HG03280 (cell line): ENCODE measurements around the gene MCM10.

Source experiments
- ATAC-seq: cut with Tn5 transposase; IDR thresholded peaks from one replicate; pipeline ENCODE4 v1.9.1; 2021; ENCODE audit warnings: mild to moderate bottlenecking, moderate library complexity; ENCODE audit not compliant: unreplicated experiment

MCM10 gene

DNA sequence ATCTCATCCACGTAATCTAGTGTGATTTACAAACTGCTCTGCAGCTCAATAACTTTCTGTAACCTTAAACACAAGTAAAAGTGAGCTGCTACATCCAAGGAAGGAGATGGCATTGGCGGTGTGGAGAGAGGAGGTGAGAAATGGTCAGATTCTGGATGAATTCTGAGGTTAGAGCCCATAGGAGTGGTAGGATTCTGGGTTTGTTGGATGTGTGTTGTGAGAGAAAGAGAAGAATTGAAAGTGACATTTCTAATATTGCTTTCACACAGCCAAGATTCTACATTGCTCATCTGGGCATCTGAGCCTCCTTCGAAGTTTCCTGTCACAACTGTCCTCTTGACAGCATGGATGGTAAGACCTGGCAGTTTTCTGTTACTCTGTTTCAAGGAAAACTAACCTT lies 2.5 kb downstream of the MCM10 start:
- ATAC-seq = no peak

DNA sequence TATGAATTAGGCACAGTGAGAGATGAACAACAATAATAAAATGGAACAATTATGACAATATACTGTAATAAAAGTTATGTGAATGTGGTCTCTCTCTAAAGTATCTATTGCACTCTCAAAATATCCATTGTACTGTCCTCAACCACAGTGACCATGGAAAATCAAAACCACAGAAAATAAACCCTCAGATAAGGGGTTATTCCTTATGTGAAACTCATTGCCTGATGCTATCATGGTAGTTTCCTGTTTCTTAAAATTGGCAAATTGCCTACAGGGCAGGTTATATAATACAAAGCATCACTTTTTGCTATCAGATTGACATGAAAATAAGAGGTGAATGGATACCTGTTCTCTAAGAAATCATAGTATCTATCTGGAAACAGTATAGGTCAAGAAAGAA lies 3.8 kb downstream of the MCM10 start:
- ATAC-seq = no peak

DNA sequence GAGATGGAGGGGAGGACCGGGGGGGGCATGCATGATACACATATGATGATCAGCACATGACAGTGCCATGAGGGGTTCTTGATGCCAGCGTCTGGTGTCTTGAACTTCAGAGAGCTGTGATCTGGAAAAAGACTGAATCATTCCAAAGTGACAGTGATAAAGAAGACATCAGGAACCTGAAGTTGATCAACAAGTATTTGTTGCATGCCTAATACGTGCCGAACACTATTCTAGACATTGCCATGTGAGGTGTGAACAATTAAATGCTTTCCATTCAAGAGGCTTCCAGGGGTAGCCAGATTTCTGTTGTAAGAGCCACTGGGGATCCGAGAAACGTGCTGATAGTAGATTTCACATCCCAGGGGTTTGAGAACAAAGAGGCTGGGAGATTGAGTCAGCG lies 6.2 kb downstream of the MCM10 start:
- ATAC-seq = no peak

DNA sequence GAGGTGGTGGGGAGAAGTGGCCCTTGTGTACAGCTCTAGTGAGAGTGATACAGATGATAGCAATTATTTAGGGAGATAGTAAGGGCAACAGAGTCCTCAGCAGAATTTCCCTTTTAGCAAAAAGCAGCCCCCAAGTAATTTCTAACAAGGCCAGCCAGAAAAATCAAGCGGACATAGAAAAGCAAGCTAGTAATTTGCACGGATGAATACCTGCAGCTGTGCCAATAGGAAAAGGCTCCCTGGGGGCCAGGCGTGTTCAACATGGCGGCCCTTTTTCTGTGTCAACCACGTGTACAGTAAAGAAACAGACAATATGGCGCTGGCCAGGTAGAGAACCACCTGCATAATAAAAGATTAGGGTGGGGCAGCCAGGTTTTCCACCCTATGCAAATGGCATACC lies 7.4 kb downstream of the MCM10 start:
- no peak for ATAC-seq

DNA sequence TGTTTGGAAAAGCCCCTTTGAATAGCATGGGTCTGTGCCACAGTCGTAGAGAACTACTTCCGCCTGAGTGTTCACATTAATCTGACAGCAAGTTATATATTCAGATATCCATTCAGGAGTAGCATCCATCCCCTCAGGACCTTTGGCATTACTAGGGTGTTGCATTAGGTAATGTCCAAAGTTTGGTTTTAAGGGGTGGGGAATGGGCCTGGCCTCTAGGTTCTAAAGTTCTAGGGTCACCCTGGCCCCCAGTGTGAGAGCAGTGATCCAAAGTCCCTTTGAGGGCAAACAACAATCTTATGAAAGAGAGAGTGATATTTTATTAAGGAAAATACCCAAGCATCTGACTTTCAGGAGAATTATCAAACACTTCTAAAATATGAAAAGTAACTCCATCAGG lies 12.3 kb downstream of the MCM10 start:
- no peak for ATAC-seq

DNA sequence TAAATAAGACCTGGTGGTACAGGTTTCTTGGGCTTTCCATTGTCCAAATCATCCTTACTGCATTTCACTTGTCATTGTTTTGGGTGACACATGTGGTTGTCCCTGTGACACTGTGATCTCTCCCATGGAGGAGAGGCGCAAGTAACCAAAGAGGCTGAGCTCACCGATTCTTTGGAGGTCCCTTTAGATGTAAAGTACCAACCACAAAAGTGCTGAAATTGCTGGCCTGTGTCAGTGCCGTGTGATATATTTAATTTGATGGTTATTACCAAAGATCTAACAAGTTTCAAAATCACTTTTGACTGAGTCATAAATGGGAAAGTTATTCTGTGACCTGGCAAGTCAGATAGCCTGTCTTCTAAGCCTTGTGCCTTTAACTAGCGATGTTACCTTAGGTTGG lies 19.4 kb downstream of the MCM10 start:
- ATAC-seq = no peak

DNA sequence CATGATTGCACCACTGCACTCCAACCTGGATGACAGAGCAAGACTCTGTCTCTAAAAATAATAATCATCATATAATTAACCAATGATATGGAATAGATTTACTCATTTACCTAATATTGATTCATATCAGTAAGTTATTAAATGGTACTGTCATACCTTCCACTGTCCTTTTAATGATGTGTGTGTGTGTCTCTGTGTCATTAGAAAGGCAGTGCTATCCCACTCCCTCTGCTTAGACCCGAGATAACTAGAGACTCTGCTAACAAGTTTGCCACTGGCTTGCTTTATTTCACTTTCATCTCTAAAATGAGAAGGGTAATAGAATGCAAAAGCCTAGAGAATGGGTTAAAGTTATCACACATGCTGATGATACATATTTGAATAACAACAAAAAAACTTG lies 21.1 kb downstream of the MCM10 start:
- no peak for ATAC-seq

DNA sequence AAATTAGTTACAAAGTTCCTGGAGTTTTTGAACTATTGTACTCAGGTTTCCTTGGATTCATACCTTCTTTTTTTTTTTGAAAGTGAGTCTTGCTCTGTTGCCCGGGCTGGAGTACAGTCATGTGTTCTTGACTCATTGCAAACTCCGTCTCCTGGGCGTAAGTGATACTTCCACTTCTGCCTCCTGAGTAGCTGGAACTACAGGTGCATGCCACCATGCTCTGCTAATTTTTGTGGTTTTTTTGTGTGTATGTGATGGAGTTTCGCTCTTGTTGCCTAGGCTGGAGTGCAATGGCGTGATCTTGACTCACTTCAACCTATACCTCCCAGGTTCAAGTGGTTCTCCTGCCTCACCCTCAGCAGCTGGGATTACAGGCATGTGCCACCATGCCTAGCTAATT lies 22.3 kb downstream of the MCM10 start:
- ATAC-seq = no peak

DNA sequence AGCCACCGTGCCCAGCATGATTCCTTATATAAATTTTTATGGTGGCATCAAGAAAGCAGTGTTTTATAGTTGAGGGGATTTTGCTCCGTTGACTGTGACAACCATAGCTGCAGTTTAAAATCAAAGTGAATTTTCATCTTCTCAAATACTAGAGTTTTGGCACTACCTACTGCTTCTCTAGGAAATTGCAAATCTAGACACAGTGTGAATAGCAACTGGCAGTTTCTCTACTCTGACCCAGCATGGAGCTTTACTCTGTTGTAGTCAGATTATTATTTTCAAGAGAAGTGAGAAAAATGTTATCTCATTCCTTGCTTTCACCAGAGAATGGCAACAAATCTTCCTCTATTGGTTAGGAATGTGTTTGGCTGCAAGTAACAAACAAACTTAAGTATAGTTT lies 22.9 kb downstream of the MCM10 start:
- ATAC-seq = no peak

DNA sequence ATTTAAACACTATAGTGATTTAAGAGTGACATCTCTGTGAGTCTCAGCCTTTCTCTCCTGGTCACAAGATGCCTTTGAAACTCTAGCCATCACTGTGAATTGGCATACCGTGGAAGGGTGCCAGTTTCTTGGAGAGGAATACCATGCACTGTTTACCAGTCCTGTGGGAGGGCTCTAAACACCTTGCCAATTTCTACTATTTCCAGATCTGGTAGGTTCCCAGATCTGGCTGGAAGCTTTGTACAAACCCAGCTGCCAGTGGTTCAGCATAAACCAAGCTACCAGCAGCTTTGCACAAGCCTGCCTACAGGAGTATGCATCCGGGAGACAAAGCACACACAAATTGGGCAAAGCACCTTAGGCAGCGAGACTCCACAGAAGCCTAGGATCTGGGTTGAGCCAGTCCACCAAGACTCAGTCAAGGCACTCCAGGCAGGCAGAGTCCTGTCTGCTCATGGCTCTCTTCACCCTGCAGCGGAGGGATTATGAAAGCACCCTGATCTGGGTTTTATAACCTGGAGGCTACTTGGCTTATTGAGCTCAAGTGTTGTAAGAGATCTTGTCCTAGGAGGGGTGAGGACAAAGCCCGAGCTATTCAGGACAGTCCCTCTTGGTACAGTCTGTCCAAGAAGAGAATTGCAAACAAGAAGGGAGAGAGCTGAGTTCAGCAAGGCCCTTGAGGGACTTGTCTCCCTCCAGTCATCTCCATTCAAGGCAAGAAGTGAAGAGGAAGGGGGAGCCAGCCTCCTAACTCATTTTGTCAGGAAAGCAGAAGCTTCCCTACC lies 23.6 kb downstream of the MCM10 start:
- ATAC-seq = no peak

DNA sequence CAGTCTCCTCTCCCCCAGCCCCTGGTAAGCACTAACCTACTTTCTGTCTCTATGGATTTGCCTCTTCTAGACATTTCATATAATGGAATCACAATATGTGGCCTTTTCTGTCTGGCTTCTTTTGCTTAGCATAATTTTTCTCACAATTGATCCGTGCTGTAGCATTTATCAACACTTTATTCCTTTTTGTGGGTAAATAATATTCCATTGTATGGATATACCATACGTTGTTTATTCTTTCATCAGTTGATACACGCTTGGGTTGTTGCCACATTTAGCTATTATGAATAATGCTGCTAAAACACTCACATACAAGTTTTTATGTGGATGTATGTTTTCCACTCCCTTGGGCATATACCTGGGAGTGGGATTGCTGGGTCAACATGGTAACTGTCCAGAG lies 25.8 kb downstream of the MCM10 start:
- ATAC-seq = no peak

DNA sequence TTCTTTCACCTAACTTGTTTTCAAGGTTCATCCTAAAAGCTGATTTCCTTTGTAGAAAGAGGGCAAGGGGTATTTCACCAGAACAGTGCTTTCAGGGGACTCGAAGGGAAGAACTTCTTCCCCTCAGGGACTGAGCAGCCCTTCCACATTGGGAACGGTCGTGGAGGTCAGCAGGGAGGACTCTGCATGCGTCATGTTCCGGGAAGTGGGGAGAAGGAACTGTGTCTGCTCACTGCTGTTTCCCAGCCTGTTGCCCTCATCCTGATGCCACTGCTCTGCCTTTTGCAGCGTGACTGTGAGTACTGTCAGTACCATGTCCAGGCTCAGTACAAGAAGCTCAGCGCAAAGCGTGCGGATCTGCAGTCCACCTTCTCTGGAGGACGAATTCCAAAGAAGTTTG lies 27.2 kb downstream of the MCM10 start:
- no peak for ATAC-seq

DNA sequence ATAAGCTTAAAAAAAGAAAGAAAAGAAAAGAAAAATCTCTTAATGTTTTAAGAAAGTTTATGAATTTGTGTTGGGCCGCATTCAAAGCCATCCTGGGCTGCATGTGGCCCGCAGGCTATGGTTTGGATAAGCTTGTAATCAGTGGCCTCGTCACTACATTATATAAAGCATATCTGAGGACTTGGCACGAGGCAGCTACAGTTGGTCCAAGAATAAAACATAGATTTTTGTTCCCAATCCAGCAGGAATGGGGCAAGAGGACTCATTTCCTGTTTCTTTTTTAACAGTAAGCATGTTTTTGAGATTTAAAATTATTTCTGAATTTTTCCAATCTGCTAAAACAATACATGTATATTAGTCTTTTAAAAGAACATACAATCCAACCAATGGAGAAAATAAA lies 28.6 kb downstream of the MCM10 start:
- no peak for ATAC-seq

DNA sequence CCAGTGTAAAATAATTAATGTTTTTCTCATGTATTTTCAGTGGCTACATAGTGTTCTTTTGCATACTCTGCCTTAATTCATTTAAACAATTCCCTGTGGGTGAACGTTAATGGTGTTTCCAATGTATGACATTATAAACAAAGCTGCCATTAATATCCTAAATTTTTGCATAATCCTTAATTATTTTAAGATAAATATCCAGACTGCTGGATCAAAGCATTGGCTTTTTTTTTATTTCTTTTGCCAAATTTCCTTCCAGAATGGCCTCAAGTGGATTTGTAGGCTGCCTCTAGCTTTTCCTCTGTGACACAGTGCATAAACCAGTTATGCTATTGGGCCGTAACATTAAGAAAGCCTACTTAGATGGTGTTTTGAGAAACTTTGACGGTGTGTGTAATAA lies 29.5 kb downstream of the MCM10 start:
- no peak for ATAC-seq

DNA sequence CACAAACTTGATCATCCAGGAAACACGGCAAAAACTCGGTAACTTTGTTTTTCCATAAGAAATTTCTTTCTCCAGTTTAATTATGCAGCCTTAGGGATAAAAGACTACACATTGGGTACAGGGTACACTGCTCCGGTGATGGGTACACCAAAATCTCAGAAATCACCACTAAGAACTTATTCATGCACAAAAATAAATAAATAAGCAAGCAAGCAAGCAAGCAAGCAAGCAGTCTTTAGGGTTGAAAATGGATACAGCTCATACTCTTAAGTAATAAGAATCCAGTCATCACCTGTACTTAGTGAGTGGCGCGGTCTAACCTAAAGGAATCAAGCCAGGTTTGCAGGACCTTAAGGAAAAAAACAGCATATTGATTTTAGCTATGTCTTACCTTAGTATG lies 30.0 kb downstream of the MCM10 start:
- ATAC-seq = no peak

DNA sequence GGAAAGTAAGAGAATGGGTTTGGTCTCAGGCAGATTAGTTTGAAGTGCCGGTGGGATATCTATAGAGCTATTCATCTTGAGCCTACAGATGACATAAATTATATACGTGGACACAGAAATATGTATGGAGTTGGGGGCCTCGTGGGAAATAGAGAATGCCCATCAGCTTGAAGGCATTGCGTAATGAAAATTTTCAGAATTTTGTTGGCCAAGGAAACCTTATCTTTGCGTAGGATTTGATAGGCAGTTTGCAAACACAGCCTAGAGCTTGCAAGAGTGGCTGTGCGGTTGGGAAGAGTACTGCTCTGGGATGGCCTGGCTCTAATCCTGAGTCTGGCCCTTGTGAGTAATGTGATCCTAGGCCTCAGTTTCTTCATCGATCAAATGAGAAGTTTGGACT lies 32.3 kb downstream of the MCM10 start:
- no peak for ATAC-seq

DNA sequence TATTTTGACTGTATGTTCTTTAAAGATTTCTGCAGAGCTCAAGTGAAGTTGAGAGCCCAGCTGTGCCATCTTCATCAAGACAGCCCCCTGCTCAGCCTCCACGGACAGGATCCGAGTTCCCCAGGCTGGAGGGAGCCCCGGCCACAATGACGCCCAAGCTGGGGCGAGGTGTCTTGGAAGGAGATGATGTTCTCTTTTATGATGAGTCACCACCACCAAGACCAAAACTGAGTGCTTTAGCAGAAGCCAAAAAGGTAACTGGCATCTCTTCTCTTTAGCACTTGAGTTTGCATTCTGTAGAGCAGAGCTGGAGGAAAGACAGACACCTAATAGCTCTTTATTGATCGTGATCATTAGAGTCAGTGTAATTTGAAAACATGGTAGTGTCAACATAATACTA lies 33.7 kb downstream of the MCM10 start:
- ATAC-seq = no peak

DNA sequence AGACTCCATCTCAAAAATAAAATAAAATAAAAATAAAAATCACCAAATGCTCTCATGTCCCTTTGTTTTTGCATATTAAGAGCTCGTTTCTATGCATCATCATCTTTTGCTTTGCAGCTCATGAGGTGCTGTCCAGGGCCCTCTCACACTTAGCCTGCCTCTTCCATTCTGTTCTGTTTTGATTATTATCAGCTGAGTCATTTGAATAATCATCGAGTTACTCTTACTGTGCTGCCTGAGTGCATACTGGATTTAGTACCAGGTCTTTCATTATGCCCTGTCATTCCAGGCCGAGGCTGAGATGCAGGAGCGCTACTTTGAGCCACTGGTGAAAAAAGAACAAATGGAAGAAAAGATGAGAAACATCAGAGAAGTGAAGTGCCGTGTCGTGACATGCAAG lies 39.8 kb downstream of the MCM10 start:
- no peak for ATAC-seq

DNA sequence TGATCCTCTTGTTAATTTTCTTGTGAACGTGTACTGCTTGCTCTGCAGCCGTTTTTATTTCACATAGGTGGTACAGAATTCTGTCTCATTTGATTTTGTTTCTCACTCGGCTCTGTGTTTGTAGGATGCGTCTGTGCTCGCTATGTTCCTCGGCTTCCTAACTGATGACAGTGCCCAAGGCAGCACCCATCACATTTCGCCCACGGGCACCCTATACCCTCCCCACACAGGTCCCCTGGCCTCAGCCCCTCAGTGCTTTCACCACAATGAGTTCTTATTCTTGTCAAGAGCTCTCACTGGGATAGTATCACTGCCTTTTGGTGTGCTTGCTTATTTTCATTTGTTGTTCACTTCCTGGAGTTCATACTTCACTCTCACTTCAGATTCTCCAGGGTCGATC lies 44.7 kb downstream of the MCM10 start:
- ATAC-seq = no peak

DNA sequence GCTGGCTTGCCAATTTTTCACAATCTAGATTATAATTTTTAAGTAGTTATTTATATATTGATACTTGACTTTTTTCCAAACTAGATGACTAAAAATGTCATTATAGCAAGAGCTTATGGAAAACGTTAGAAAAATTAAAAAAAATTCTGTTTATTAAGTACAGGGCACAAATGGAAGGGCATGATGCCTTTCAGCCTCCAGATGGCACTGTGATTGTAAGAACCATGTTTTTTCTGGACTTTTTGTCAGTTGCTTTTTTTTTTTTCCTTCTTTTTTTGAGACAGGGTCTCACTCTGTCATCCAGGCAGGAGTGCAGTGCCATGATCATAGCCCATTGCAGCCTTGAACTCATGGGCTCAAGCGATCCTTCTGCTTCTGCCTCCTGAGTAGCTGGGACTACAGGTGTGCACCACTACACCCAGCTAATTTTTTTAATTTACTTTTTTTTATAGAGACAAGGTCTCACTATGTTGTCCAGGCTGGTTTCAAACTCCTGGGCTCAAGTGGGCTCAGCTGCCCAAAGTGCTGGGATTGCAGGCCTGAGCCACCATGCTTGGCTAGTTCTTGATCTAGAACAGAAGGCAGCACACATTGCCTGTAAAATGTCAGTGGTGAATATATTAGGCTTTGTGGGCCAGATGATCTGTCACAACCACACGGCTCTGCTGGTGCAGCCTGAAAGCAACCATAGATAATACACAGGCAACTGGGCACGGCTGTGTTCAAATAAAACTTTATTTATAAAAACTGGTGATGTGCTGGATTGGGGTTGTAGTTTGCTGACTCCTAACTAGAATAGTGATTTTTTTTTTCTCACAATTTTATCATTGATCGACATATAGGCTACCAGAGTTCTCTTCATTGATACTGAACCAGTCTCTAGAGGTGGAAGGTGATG lies 45.4 kb downstream of the MCM10 start:
- ATAC-seq = no peak

DNA sequence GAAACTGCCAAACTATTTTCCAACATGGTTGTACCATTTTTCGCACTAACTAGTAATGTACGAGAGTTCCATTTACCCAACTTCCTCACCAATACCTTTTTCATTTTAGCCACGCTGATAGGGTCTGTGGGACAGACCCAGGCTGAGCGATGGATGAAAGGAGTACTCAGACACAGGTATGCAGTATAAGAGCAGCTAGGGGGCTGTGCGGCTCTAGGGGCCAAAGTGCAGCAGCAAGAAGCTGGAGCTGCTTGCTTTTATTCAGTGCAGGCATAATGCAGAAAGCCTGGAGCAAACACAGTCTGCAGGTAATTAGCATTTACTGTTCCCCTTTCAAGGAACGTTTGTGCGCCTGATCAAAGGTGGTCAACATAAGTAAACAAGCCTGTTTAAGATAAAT lies 51.8 kb downstream of the MCM10 start:
- ATAC-seq = no peak

DNA sequence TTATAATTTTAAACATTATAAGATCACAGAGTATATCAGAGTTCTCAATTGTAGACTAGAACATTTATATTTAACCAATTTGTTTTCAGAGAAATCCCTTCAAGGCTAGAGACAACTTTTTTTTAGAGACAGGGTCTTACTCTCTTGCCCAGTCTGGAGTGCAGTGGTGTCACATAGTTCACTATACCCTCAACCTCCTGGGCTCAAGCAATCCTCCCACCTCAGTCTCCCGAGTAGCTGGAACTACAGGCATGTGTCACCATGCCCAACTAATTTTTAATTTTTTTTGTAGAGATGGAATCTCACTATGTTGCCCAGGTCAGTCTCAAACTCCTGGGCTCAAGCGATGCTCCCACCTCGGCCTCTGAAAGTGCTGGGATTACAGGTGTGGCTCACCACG lies 57.5 kb downstream of the MCM10 start:
- ATAC-seq = no peak
